Mesothelial cell of epicardium (in vitro differentiated cells): Measurements from ENCODE around the gene SDK1. TPM values are rescaled to one million over a fixed set of nuclear protein-coding genes. Genes with fewer than 3 reads are reported as not detected.

Source experiments
- DNase-seq, 2 experiments: peaks; one replicate each; pipeline ENCODE4 v3.0.0; 2021; ENCODE audit warnings: low spot score in 2 of 2; ENCODE audit not compliant: unreplicated experiment in 2 of 2
- H3K27ac Mint-ChIP-seq: 2 replicates; pipeline ENCODE4 v1.8.0; 2021; ENCODE audit warnings: mixed read lengths
- H3K27me3 Mint-ChIP-seq: 2 replicates; pipeline ENCODE4 v1.8.0; 2021; ENCODE audit warnings: low read depth, mixed read lengths
- H3K36me3 Mint-ChIP-seq: 2 replicates; pipeline ENCODE4 v1.8.0; 2021; ENCODE audit warnings: mixed read lengths
- H3K4me1 Mint-ChIP-seq: 2 replicates; pipeline ENCODE4 v1.8.0; 2021; ENCODE audit warnings: mixed read lengths
- H3K4me3 Mint-ChIP-seq: 2 replicates; pipeline ENCODE4 v1.8.0; 2021; ENCODE audit warnings: mild to moderate bottlenecking, moderate library complexity, mixed read lengths
- H3K9me3 Mint-ChIP-seq: 2 replicates; pipeline ENCODE4 v1.8.0; 2021; ENCODE audit warnings: mixed read lengths
- total RNA-seq: library from RNA; stranded (reverse); gene quantifications from 3 replicates; pipeline ENCODE4 v1.2.1, GENCODE V29; 2021
- TF ChIP-seq, protein P1 (sequence below): fragments of 200-600 bp; sonication (generic); IDR thresholded peaks from one replicate; pipeline ENCODE4 v1.5.0; 2021; ENCODE audit warnings: antibody characterized with exemption; ENCODE audit not compliant: unreplicated experiment

Gene SDK1
- total RNA-seq, 1 donor from 2014 or later = 12.8 TPM

DNA sequence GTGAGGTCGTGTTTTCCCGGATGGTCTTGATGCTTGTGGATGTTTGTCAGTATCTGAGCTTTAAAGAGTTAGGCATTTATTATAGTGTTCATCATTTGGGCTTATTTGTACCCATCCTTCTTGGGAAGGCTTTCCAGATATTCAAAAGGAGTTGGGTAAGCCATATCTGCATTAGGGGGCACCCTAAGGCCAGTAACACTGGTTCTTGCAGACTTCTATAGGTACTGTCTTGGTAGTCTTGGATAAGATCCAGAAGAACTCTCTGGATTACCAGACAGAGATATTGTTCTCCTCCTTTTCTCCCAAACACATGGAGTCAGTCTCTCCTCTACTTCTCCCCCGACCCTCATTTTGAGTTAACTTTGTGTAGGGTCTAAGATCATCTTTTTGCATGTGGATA is 92.8 kb downstream of the SDK1 start:
- H3K36me3 Mint-ChIP-seq = peaks cover 32% of the 10 kb centered on the region
- DNase-seq = no peak
- no peak overlapping the region for H3K27ac Mint-ChIP-seq
- no peaks in the 10 kb centered on the region for H3K4me1 Mint-ChIP-seq
- no peaks in the 10 kb centered on the region for H3K27me3 Mint-ChIP-seq
- H3K9me3 Mint-ChIP-seq = peaks cover 64% of the 10 kb centered on the region
- no peak overlapping the region for H3K4me3 Mint-ChIP-seq
- TF ChIP-seq, protein P1, sequence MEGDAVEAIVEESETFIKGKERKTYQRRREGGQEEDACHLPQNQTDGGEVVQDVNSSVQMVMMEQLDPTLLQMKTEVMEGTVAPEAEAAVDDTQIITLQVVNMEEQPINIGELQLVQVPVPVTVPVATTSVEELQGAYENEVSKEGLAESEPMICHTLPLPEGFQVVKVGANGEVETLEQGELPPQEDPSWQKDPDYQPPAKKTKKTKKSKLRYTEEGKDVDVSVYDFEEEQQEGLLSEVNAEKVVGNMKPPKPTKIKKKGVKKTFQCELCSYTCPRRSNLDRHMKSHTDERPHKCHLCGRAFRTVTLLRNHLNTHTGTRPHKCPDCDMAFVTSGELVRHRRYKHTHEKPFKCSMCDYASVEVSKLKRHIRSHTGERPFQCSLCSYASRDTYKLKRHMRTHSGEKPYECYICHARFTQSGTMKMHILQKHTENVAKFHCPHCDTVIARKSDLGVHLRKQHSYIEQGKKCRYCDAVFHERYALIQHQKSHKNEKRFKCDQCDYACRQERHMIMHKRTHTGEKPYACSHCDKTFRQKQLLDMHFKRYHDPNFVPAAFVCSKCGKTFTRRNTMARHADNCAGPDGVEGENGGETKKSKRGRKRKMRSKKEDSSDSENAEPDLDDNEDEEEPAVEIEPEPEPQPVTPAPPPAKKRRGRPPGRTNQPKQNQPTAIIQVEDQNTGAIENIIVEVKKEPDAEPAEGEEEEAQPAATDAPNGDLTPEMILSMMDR = no peak

DNA sequence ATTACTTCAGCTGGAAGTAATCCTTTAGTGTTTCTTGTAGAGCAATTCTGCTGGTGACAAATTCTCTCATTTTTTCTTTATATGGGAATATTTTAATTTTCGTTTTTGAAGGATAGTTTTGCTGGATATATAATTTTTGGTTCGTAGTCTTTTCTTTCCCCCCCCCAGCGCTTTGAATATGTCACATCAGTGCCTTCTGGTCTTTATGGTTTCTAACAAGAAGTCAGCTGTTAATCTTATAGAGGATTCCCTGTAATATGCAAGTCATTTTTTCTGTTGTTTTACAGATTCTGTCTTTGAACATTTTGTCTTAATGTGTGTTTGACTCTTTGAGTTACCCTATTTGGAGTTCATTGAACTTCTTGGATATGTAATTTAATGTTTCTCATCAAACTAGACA is 96.3 kb downstream of the SDK1 start:
- H3K27me3 Mint-ChIP-seq = peaks cover 6% of the 10 kb centered on the region
- H3K4me3 Mint-ChIP-seq = no peak overlapping the region
- peaks cover under 1% of the 10 kb centered on the region for H3K4me1 Mint-ChIP-seq
- TF ChIP-seq, protein P1 = no peak
- H3K27ac Mint-ChIP-seq = no peak overlapping the region
- peaks cover 36% of the 10 kb centered on the region for H3K36me3 Mint-ChIP-seq
- peaks cover 51% of the 10 kb centered on the region for H3K9me3 Mint-ChIP-seq
- DNase-seq = no peak

DNA sequence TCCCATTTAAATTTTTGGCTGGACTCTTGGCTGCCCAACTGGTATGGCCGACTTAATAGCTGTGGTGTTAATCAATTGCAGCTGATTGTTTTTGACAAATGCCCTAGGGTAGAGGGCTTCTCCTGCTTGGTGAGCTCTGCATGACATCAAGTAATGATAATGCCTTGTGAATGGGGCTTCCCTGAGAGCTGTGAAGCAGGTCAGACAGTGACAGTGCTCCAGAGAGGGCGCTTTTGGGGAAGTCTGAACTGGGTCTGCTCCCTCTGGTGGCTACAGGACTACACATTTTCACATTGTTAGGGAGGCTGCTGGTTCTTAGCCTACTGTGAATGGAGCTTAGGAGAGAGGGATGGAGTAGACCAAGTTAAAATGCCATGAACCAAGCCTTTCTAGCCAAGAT is 98.8 kb downstream of the SDK1 start:
- TF ChIP-seq, protein P1 = no peak

DNA sequence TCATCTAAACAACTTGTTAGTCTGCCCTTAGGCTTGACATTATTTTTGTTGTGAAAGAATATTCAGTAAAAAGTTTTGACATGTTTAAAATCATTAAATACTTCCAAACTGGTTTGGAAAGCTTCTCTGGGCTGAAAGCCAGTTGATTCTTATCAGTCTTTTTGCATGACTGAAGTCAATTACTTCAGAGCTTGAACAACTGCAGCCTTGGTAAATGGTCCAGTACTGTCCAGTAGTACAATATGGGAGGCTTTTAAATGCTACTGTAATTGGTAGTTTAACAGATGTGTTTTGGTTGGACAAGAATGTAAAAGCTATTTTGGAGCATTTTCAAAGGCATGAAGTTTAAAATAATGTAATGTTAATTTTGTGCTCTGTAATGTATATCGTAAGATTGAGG is 103.4 kb downstream of the SDK1 start:
- TF ChIP-seq, protein P1 = no peak
- peaks cover 4% of the 10 kb centered on the region for H3K9me3 Mint-ChIP-seq
- peak overlapping the region; percentile 40 for H3K27ac Mint-ChIP-seq
- peaks cover 37% of the 10 kb centered on the region for H3K4me1 Mint-ChIP-seq
- H3K36me3 Mint-ChIP-seq = no peaks in the 10 kb centered on the region
- no peak overlapping the region for H3K4me3 Mint-ChIP-seq
- H3K27me3 Mint-ChIP-seq = peaks cover 25% of the 10 kb centered on the region
- DNase-seq = no peak

More for the DNA sequence above, 98.8 kb downstream of the SDK1 start:
- peaks cover 17% of the 10 kb centered on the region for H3K4me1 Mint-ChIP-seq
- H3K9me3 Mint-ChIP-seq = peaks cover 38% of the 10 kb centered on the region
- H3K27me3 Mint-ChIP-seq = peaks cover 8% of the 10 kb centered on the region
- H3K36me3 Mint-ChIP-seq = peaks cover 30% of the 10 kb centered on the region
- DNase-seq = no peak
- H3K27ac Mint-ChIP-seq = no peak overlapping the region
- H3K4me3 Mint-ChIP-seq = no peak overlapping the region

DNA sequence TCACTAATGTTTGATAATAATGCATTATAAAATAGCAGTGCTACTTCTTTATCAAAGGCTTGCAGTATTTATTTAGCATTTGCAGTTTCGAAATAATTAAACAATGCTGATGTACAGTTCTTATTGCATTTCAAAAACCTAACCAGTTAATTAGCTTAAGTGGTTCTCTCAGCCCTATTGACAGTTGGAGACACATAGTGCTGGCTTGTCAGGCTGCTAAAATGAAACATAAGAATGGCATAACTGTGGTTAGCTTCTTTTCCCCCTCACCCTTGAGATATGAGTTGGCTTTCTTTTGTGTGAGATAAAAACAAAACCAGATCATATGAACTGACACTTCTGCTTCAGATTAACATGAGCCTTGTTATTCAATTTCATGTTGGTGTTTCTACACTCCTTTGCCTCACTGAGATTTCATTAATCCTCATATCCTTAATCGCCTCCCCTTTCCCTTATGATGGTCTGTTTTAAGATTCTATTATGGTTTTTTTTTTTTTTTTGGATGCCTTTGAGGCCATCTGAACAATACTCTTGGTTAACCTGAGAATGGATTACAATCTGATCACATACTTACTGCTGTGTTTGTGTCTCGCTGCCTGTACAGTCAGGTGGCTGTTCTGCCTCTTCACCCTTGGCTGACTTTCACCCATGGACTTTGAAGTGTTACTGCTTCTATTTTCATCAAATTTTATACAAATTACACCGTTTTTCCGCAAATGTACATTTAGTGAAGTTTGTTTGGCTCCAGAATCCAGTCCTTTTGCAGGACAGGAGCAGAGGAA is 108.0 kb downstream of the SDK1 start:
- Mint-ChIP-seq H3K27me3 (peaks cover 42% of the 10 kb centered on the region), H3K4me1 (peaks cover 38% of the 10 kb centered on the region), H3K27ac (no peak overlapping the region), H3K9me3 (no peaks in the 10 kb centered on the region), H3K4me3 (no peak overlapping the region), H3K36me3 (no peaks in the 10 kb centered on the region)
- no peak for DNase-seq
- TF ChIP-seq, protein P1 = no peak
